ENCODE data around the gene UBA3. TPM values are rescaled to one million over a fixed set of nuclear protein-coding genes. Genes with fewer than 3 reads are reported as not detected.

UBA3 gene
- total RNA-seq, 1 donor from 2014 or later = 144 TPM

GRCh38 chr3:69110941-69111546, 30.9 kb upstream of the UBA3 start:
- no peaks in the 10 kb centered on the region for H3K36me3 ChIP-seq
- no peaks in the 10 kb centered on the region for H3K9me3 ChIP-seq (ENCODE audit: low read depth)
- no peaks in the 10 kb centered on the region for H3K9me3 Mint-ChIP-seq
- no peaks in the 10 kb centered on the region for H3K36me3 Mint-ChIP-seq
- no peaks in the 10 kb centered on the region for H3K4me1 ChIP-seq
- no peak overlapping the region for H3K4me3 Mint-ChIP-seq
- H2AFZ ChIP-seq (replicated peaks) = no peak overlapping the region
- no peak overlapping the region for H3K27ac ChIP-seq
- H3K4me2 ChIP-seq = no peak overlapping the region
- H3F3A ChIP-seq (ENCODE audit: low read depth) = no peaks in the 10 kb centered on the region
- no peaks in the 10 kb centered on the region for H3K79me2 ChIP-seq (ENCODE audit: low read depth)
- DNase-seq (ENCODE audit: low spot score) = no peak
- peaks cover 3% of the 10 kb centered on the region for H3K4me1 Mint-ChIP-seq
- H3K27me3 ChIP-seq = no peaks in the 10 kb centered on the region
- no peak overlapping the region for H3K27ac Mint-ChIP-seq
- H3K27me3 Mint-ChIP-seq (ENCODE audit: insufficient read depth, low read depth) = no peaks in the 10 kb centered on the region
- H4K20me1 ChIP-seq (ENCODE audit: low read depth) = no peaks in the 10 kb centered on the region
- no peak overlapping the region for H3K9ac ChIP-seq
- no peak overlapping the region for H3K4me3 ChIP-seq
- TF ChIP-seq, protein P1, sequence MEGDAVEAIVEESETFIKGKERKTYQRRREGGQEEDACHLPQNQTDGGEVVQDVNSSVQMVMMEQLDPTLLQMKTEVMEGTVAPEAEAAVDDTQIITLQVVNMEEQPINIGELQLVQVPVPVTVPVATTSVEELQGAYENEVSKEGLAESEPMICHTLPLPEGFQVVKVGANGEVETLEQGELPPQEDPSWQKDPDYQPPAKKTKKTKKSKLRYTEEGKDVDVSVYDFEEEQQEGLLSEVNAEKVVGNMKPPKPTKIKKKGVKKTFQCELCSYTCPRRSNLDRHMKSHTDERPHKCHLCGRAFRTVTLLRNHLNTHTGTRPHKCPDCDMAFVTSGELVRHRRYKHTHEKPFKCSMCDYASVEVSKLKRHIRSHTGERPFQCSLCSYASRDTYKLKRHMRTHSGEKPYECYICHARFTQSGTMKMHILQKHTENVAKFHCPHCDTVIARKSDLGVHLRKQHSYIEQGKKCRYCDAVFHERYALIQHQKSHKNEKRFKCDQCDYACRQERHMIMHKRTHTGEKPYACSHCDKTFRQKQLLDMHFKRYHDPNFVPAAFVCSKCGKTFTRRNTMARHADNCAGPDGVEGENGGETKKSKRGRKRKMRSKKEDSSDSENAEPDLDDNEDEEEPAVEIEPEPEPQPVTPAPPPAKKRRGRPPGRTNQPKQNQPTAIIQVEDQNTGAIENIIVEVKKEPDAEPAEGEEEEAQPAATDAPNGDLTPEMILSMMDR (IDR thresholded peaks at IDR 0.05) = no peak
- no peak for TF ChIP-seq EZH2 (IDR thresholded peaks at IDR 0.05)
- TF ChIP-seq EZH2phosphoT487 (IDR thresholded peaks at IDR 0.05) = no peak

DNA sequence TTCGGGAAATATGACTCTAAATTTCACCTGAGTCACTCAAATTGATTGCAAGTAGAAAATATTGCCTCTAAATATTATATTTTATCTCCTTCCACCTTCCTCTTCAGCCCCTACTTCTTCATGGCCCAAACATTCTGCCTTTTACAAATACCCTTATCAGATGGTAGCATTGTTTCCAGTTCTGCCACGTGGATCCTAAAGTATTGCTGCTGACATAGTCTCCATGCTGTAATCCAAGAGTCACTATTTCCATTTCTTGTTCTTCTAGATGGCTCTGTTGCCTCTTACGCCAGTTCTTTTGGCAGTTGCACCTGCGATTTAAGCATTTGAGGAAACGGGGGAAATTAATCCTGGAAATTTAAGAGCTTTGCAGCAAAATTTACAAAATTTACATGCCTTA, 28.6 kb upstream of the UBA3 start:
- no peak overlapping the region for H3K27ac Mint-ChIP-seq
- no peaks in the 10 kb centered on the region for H3K9me3 ChIP-seq (ENCODE audit: low read depth)
- H3K27me3 Mint-ChIP-seq (ENCODE audit: insufficient read depth, low read depth) = no peaks in the 10 kb centered on the region
- no peak overlapping the region for H3K27ac ChIP-seq
- H3K4me3 ChIP-seq = no peak overlapping the region
- H3K36me3 Mint-ChIP-seq = peaks cover 5% of the 10 kb centered on the region
- no peak for DNase-seq (ENCODE audit: low spot score)
- H3K9ac ChIP-seq = no peak overlapping the region
- no peak overlapping the region for H3K4me3 Mint-ChIP-seq
- H3K9me3 Mint-ChIP-seq = no peaks in the 10 kb centered on the region
- no peaks in the 10 kb centered on the region for H3K36me3 ChIP-seq
- H3K4me2 ChIP-seq = no peak overlapping the region
- no peaks in the 10 kb centered on the region for H3K79me2 ChIP-seq (ENCODE audit: low read depth)
- H2AFZ ChIP-seq (replicated peaks) = no peak overlapping the region
- no peaks in the 10 kb centered on the region for H4K20me1 ChIP-seq (ENCODE audit: low read depth)
- H3K4me1 Mint-ChIP-seq = peaks cover 3% of the 10 kb centered on the region
- no peaks in the 10 kb centered on the region for H3F3A ChIP-seq (ENCODE audit: low read depth)
- no peaks in the 10 kb centered on the region for H3K27me3 ChIP-seq
- no peaks in the 10 kb centered on the region for H3K4me1 ChIP-seq
- TF ChIP-seq EZH2 (IDR thresholded peaks at IDR 0.05) (no peak), EZH2phosphoT487 (IDR thresholded peaks at IDR 0.05) (no peak)
- TF ChIP-seq, protein P1 (IDR thresholded peaks at IDR 0.05) = no peak

GRCh38 chr3:69107841-69108240, 27.7 kb upstream of the UBA3 start:
- Histone ChIP-seq H3F3A (ENCODE audit: low read depth) (no peaks in the 10 kb centered on the region), H2AFZ (replicated peaks) (no peak overlapping the region), H3K9ac (no peak overlapping the region), H3K27ac (no peak overlapping the region), H3K4me3 (no peak overlapping the region), H3K9me3 (ENCODE audit: low read depth) (no peaks in the 10 kb centered on the region), H3K4me2 (no peak overlapping the region), H3K27me3 (no peaks in the 10 kb centered on the region), H3K36me3 (no peaks in the 10 kb centered on the region), H3K4me1 (no peaks in the 10 kb centered on the region), H3K79me2 (ENCODE audit: low read depth) (no peaks in the 10 kb centered on the region), H4K20me1 (ENCODE audit: low read depth) (no peaks in the 10 kb centered on the region)
- TF ChIP-seq EZH2phosphoT487 (IDR thresholded peaks at IDR 0.05) (no peak), EZH2 (IDR thresholded peaks at IDR 0.05) (no peak)
- TF ChIP-seq, protein P1 (IDR thresholded peaks at IDR 0.05) = no peak
- no peak overlapping the region for H3K27ac Mint-ChIP-seq
- H3K4me3 Mint-ChIP-seq = no peak overlapping the region
- DNase-seq (ENCODE audit: low spot score) = no peak
- H3K4me1 Mint-ChIP-seq = peaks cover 3% of the 10 kb centered on the region
- H3K27me3 Mint-ChIP-seq (ENCODE audit: insufficient read depth, low read depth) = no peaks in the 10 kb centered on the region
- H3K9me3 Mint-ChIP-seq = no peaks in the 10 kb centered on the region
- peaks cover 8% of the 10 kb centered on the region for H3K36me3 Mint-ChIP-seq

Measured in neural progenitor cell (in vitro differentiated cells).